Measurements from ENCODE around the gene CDH23. TPM values are rescaled to one million over a fixed set of nuclear protein-coding genes. Genes with fewer than 3 reads are reported as not detected.
A peak's percentile ranks its signal among the peaks of the same experiment; 100 is the strongest.

CDH23 gene
- total RNA-seq, 2 experiments from 2014 or later = 1.6 TPM

GRCh38 chr10:71739358-71739900 is 342.7 kb downstream of the CDH23 start:
- peaks cover 99% of the 10 kb centered on the region for H3K4me1 Mint-ChIP-seq (ENCODE audit: low read depth)
- H3K27ac Mint-ChIP-seq = peak overlapping the region; percentile 98
- intact Hi-C loops (cut with micrococcal nuclease) = no loop called here
- H3K36me3 Mint-ChIP-seq (ENCODE audit: low read depth) = peaks cover 10% of the 10 kb centered on the region
- no peak for DNase-seq
- H3K4me3 Mint-ChIP-seq = no peak overlapping the region
- CTCF ChIA-PET = interaction anchor here (0.8 kb wide), 1 partner anchor 27 kb away, joined by 4 read pairs; no protein-coding TSS in a partner anchor
- H3K27me3 Mint-ChIP-seq (ENCODE audit: low read depth) = no peaks in the 10 kb centered on the region
- H3K9me3 Mint-ChIP-seq = no peaks in the 10 kb centered on the region

- Mint-ChIP-seq H3K36me3 (ENCODE audit: low read depth) (peaks cover 10% of the 10 kb centered on the region), H3K4me3 (no peak overlapping the region), H3K27ac (peak overlapping the region; percentile 98), H3K4me1 (ENCODE audit: low read depth) (peaks cover 99% of the 10 kb centered on the region), H3K9me3 (no peaks in the 10 kb centered on the region), H3K27me3 (ENCODE audit: low read depth) (no peaks in the 10 kb centered on the region)
- intact Hi-C loops (cut with micrococcal nuclease) = no loop called here
- CTCF ChIA-PET = interaction anchor here (0.8 to 0.9 kb wide), 2 partner anchors 9 to 26 kb away, joined by 3 to 4 read pairs; no protein-coding TSS in a partner anchor
- no peak for DNase-seq
Measured at GRCh38 chr10:71740069-71740653, 343.4 kb downstream of the CDH23 start.

GRCh38 chr10:71741029-71741428 is 344.3 kb downstream of the CDH23 start:
- intact Hi-C loops (cut with micrococcal nuclease) = no loop called here
- no peaks in the 10 kb centered on the region for H3K9me3 Mint-ChIP-seq

GRCh38 chr10:71741671-71742070 is 345.0 kb downstream of the CDH23 start:
- no peak for DNase-seq
- Mint-ChIP-seq H3K27me3 (ENCODE audit: low read depth) (no peaks in the 10 kb centered on the region), H3K4me1 (ENCODE audit: low read depth) (peaks cover 99% of the 10 kb centered on the region), H3K27ac (peak overlapping the region; percentile 98), H3K4me3 (no peak overlapping the region), H3K9me3 (no peaks in the 10 kb centered on the region), H3K36me3 (ENCODE audit: low read depth) (peaks cover 10% of the 10 kb centered on the region)
- intact Hi-C loops (cut with micrococcal nuclease) = loop anchor here (2.0 kb wide), 1 partner anchor 27 kb away; no protein-coding TSS in a partner anchor
- CTCF ChIA-PET = interaction anchor here (1.1 to 1.7 kb wide), 4 partner anchors 11 to 32 kb away, joined by 3 to 8 read pairs (median 4); partner anchors contain the start of gene VSIR

More at GRCh38 chr10:71741029-71741428, 344.3 kb downstream of the CDH23 start:
- CTCF ChIA-PET = interaction anchor here (0.6 to 1.7 kb wide), 5 partner anchors 10 to 154 kb away, joined by 3 to 8 read pairs (median 3); partner anchors contain the start of gene VSIR
- Mint-ChIP-seq H3K36me3 (ENCODE audit: low read depth) (peaks cover 10% of the 10 kb centered on the region), H3K27ac (peak overlapping the region; percentile 98), H3K27me3 (ENCODE audit: low read depth) (no peaks in the 10 kb centered on the region), H3K4me3 (no peak overlapping the region), H3K4me1 (ENCODE audit: low read depth) (peaks cover 99% of the 10 kb centered on the region)
- no peak for DNase-seq

GRCh38 chr10:71742301-71743088 is 345.8 kb downstream of the CDH23 start:
- H3K9me3 Mint-ChIP-seq = no peaks in the 10 kb centered on the region
- H3K27ac Mint-ChIP-seq = peak overlapping the region; percentile 98
- H3K36me3 Mint-ChIP-seq (ENCODE audit: low read depth) = peaks cover 10% of the 10 kb centered on the region
- peak overlapping the region; percentile 25 for H3K4me3 Mint-ChIP-seq
- intact Hi-C loops (cut with micrococcal nuclease) = loop anchor here (2.0 kb wide), 1 partner anchor 28 kb away; no protein-coding TSS in a partner anchor
- CTCF ChIA-PET = interaction anchor here (0.8 to 1.7 kb wide), 7 partner anchors 14 to 31 kb away, joined by 3 to 8 read pairs (median 3); partner anchors contain the start of gene VSIR
- no peak for DNase-seq
- no peaks in the 10 kb centered on the region for H3K27me3 Mint-ChIP-seq (ENCODE audit: low read depth)
- peaks cover 99% of the 10 kb centered on the region for H3K4me1 Mint-ChIP-seq (ENCODE audit: low read depth)

GRCh38 chr10:71743089-71743838 is 346.5 kb downstream of the CDH23 start:
- Mint-ChIP-seq H3K9me3 (no peaks in the 10 kb centered on the region), H3K4me3 (no peak overlapping the region), H3K36me3 (ENCODE audit: low read depth) (peaks cover 10% of the 10 kb centered on the region), H3K27ac (peak overlapping the region; percentile 98), H3K27me3 (ENCODE audit: low read depth) (no peaks in the 10 kb centered on the region), H3K4me1 (ENCODE audit: low read depth) (peaks cover 99% of the 10 kb centered on the region)
- CTCF ChIA-PET = interaction anchor here (0.7 to 1.7 kb wide), 8 partner anchors 13 to 35 kb away, joined by 3 to 4 read pairs (median 3); partner anchors contain the start of gene VSIR
- no peak for DNase-seq
- intact Hi-C loops (cut with micrococcal nuclease) = loop anchor here (2.0 kb wide), 1 partner anchor 28 kb away; no protein-coding TSS in a partner anchor

- CTCF ChIA-PET = interaction anchor here (0.7 to 1.7 kb wide), 3 partner anchors 12 to 36 kb away, joined by 3 to 4 read pairs (median 3); no protein-coding TSS in a partner anchor
- Mint-ChIP-seq H3K36me3 (ENCODE audit: low read depth) (peaks cover 13% of the 10 kb centered on the region), H3K9me3 (no peaks in the 10 kb centered on the region), H3K27me3 (ENCODE audit: low read depth) (no peaks in the 10 kb centered on the region), H3K27ac (peak overlapping the region; percentile 98), H3K4me3 (no peak overlapping the region), H3K4me1 (ENCODE audit: low read depth) (peaks cover 99% of the 10 kb centered on the region)
- intact Hi-C loops (cut with micrococcal nuclease) = loop anchor here (2.0 kb wide), 1 partner anchor 29 kb away; no protein-coding TSS in a partner anchor
- no peak for DNase-seq
Measured at GRCh38 chr10:71743866-71744265, 347.1 kb downstream of the CDH23 start.

- peaks cover 96% of the 10 kb centered on the region for H3K4me1 Mint-ChIP-seq (ENCODE audit: low read depth)
Measured at GRCh38 chr10:71744897-71745663, 348.4 kb downstream of the CDH23 start.

GRCh38 chr10:71745664-71746250 is 349.0 kb downstream of the CDH23 start:
- no peaks in the 10 kb centered on the region for H3K27me3 Mint-ChIP-seq (ENCODE audit: low read depth)
- H3K36me3 Mint-ChIP-seq (ENCODE audit: low read depth) = peaks cover 24% of the 10 kb centered on the region
- H3K4me3 Mint-ChIP-seq = no peak overlapping the region

More at GRCh38 chr10:71744897-71745663, 348.4 kb downstream of the CDH23 start:
- H3K27ac Mint-ChIP-seq = peak overlapping the region; percentile 98
- intact Hi-C loops (cut with micrococcal nuclease) = no loop called here
- DNase-seq = no peak
- CTCF ChIA-PET = interaction anchor here (0.5 to 4.1 kb wide), 3 partner anchors 12 to 478 kb away, joined by 3 to 27 read pairs (median 15); partner anchors contain the start of gene VSIR
- no peaks in the 10 kb centered on the region for H3K9me3 Mint-ChIP-seq
- no peak overlapping the region for H3K4me3 Mint-ChIP-seq
- no peaks in the 10 kb centered on the region for H3K27me3 Mint-ChIP-seq (ENCODE audit: low read depth)
- peaks cover 19% of the 10 kb centered on the region for H3K36me3 Mint-ChIP-seq (ENCODE audit: low read depth)

GRCh38 chr10:71746344-71747037 is 349.8 kb downstream of the CDH23 start:
- no peaks in the 10 kb centered on the region for H3K9me3 Mint-ChIP-seq
- intact Hi-C loops (cut with micrococcal nuclease) = no loop called here
- H3K27ac Mint-ChIP-seq = peak overlapping the region; percentile 98
- DNase-seq = peak; percentile 76
- peaks cover 94% of the 10 kb centered on the region for H3K4me1 Mint-ChIP-seq (ENCODE audit: low read depth)
- CTCF ChIA-PET = interaction anchor here (0.9 to 4.1 kb wide), 12 partner anchors 10 to 49 kb away, joined by 3 to 27 read pairs (median 5); partner anchors contain the start of gene VSIR
- H3K27me3 Mint-ChIP-seq (ENCODE audit: low read depth) = no peaks in the 10 kb centered on the region
- no peak overlapping the region for H3K4me3 Mint-ChIP-seq
- H3K36me3 Mint-ChIP-seq (ENCODE audit: low read depth) = peaks cover 28% of the 10 kb centered on the region

More at GRCh38 chr10:71745664-71746250, 349.0 kb downstream of the CDH23 start:
- no peak for DNase-seq
- H3K9me3 Mint-ChIP-seq = no peaks in the 10 kb centered on the region
- H3K4me1 Mint-ChIP-seq (ENCODE audit: low read depth) = peaks cover 96% of the 10 kb centered on the region
- intact Hi-C loops (cut with micrococcal nuclease) = no loop called here
- H3K27ac Mint-ChIP-seq = peak overlapping the region; percentile 98
- CTCF ChIA-PET = interaction anchor here (0.9 to 4.1 kb wide), 8 partner anchors 11 to 48 kb away, joined by 3 to 27 read pairs (median 6); partner anchors contain the start of gene VSIR
